Measurements from ENCODE around the gene ZNF516.

DNA sequence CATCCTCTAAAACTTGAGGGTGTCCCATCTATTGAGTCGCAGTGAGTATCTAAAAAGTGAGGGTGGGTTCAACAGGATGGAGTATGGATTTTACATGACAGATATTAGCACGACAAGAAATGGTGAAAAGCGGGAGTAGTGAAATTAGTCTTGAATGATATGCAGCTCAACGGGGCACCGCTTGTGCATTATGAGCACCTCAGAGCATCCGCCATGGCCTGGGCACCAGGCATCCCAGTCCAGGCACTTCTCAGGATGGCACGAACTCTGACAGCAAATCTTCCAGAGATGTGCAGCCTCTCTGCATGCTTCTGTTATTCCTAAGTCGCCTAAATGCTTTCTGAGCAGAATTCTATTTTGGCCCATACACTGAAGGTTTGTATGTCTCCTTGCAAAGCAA, 57.1 kb downstream of the ZNF516 start:
- TF ChIP-seq, protein P1, sequence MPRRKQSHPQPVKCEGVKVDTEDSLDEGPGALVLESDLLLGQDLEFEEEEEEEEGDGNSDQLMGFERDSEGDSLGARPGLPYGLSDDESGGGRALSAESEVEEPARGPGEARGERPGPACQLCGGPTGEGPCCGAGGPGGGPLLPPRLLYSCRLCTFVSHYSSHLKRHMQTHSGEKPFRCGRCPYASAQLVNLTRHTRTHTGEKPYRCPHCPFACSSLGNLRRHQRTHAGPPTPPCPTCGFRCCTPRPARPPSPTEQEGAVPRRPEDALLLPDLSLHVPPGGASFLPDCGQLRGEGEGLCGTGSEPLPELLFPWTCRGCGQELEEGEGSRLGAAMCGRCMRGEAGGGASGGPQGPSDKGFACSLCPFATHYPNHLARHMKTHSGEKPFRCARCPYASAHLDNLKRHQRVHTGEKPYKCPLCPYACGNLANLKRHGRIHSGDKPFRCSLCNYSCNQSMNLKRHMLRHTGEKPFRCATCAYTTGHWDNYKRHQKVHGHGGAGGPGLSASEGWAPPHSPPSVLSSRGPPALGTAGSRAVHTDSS (CRISPR knock-in tag; conservative IDR thresholded peaks at IDR 0.05), result no peak
- no peak for TF ChIP-seq ATF2 (CRISPR knock-in tag; IDR thresholded peaks at IDR 0.05)
- no peak for TF ChIP-seq ELF4 (CRISPR knock-in tag; IDR thresholded peaks at IDR 0.05; ENCODE audit: borderline replicate concordance)
- TF ChIP-seq, protein P2, sequence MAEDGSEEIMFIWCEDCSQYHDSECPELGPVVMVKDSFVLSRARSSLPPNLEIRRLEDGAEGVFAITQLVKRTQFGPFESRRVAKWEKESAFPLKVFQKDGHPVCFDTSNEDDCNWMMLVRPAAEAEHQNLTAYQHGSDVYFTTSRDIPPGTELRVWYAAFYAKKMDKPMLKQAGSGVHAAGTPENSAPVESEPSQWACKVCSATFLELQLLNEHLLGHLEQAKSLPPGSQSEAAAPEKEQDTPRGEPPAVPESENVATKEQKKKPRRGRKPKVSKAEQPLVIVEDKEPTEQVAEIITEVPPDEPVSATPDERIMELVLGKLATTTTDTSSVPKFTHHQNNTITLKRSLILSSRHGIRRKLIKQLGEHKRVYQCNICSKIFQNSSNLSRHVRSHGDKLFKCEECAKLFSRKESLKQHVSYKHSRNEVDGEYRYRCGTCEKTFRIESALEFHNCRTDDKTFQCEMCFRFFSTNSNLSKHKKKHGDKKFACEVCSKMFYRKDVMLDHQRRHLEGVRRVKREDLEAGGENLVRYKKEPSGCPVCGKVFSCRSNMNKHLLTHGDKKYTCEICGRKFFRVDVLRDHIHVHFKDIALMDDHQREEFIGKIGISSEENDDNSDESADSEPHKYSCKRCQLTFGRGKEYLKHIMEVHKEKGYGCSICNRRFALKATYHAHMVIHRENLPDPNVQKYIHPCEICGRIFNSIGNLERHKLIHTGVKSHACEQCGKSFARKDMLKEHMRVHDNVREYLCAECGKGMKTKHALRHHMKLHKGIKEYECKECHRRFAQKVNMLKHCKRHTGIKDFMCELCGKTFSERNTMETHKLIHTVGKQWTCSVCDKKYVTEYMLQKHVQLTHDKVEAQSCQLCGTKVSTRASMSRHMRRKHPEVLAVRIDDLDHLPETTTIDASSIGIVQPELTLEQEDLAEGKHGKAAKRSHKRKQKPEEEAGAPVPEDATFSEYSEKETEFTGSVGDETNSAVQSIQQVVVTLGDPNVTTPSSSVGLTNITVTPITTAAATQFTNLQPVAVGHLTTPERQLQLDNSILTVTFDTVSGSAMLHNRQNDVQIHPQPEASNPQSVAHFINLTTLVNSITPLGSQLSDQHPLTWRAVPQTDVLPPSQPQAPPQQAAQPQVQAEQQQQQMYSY (CRISPR knock-in tag; IDR thresholded peaks at IDR 0.05), result no peak
- no peak for TF ChIP-seq ZMAT5 (CRISPR knock-in tag; IDR thresholded peaks at IDR 0.05; ENCODE audit: borderline replicate concordance, low read depth)
- no peak for TF ChIP-seq USF2 (IDR thresholded peaks at IDR 0.05; ENCODE audit: low read depth, low read length)
- no peak for TF ChIP-seq USF2 (CRISPR knock-in tag; IDR thresholded peaks at IDR 0.05; ENCODE audit: borderline replicate concordance)
- no peak for TF ChIP-seq AFF4 (CRISPR knock-in tag; IDR thresholded peaks at IDR 0.05)
- no peak for TF ChIP-seq CTCF (CRISPR knock-in tag; IDR thresholded peaks at IDR 0.05)
- TF ChIP-seq IKZF1 (IDR thresholded peaks at IDR 0.05), result no peak
- no peak for TF ChIP-seq BRCA1 (CRISPR knock-in tag; IDR thresholded peaks at IDR 0.05)
- no peak for TF ChIP-seq MZF1 (CRISPR knock-in tag; IDR thresholded peaks at IDR 0.05; ENCODE audit: borderline replicate concordance)
- TF ChIP-seq MYC (CRISPR knock-in tag; IDR thresholded peaks at IDR 0.05; ENCODE audit: borderline replicate concordance), result no peak
- TF ChIP-seq EZH2 (conservative IDR thresholded peaks at IDR 0.05; ENCODE audit: low read depth, low read length), result no peak
- no peak for TF ChIP-seq RBM39 (IDR thresholded peaks at IDR 0.05; ENCODE audit: low read depth, low read length, poor library complexity, severe bottlenecking)
